NCI-H1105 (cell line): ENCODE measurements around the gene GLIS1.

ENCODE experiments used
- DNase-seq: peaks from one replicate; lab custom pipeline; 2025; lab: John Stamatoyannopoulos, UW

The GLIS1 gene

DNA sequence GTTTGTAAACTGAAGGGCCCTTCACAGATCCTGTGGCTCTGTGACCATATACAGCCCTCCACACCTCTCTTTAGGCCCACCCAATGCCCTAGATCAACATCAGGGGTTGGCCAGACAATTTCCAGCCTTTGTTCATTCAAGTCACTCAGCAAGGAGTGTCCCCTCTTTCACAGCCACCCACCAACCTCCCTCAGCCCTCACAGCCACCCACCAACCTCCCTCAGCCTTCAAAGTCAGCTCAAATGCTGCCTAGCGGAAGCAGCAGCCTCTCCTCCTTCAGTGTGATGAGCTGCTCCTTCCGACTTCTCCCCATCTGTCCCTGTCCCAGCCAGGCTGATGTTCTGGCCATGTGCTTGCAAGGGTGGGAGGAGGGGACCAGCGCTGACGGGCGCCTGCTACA lies 208.4 kb downstream of the GLIS1 start:
- no peak for DNase-seq

DNA sequence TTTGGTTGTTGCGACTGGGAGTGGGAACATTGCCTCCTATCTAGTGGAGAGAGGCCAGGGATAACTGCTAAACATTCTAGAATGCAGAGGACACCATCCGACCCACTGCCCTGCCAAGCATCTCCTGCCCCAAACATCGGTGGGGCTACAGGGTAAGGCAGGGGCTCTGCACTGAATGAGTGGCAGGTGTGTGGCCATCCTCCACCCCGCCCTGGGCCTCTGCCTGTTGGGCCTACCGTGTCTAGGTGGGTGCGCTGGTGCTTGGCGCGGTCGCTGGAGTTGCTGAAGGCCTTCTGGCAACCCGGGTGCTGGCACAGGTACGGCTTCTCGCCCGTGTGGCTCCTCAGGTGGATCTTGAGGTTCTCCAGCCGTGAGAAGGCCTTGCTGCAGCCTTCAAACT lies 209.4 kb downstream of the GLIS1 start:
- no peak for DNase-seq

DNA sequence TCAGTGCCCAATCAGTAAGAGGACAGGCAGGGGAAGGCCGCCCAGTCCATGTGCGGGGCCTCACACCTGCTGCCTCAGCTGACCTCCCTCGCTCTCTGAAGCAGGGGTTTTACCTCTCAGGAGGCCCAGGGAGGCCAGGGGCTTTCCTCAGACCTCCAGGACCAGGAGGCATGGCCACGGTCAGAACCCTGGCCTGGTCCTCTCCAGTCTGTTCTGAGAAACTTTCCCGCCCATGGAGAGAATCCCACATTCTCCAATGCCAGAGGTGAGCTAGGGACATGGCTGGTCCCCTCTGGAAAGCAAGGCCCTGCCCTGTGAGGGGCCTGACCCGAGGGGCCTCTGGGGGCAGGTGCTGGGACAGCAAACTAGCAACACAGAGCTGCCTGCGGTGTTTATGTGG lies 211.6 kb downstream of the GLIS1 start:
- no peak for DNase-seq

DNA sequence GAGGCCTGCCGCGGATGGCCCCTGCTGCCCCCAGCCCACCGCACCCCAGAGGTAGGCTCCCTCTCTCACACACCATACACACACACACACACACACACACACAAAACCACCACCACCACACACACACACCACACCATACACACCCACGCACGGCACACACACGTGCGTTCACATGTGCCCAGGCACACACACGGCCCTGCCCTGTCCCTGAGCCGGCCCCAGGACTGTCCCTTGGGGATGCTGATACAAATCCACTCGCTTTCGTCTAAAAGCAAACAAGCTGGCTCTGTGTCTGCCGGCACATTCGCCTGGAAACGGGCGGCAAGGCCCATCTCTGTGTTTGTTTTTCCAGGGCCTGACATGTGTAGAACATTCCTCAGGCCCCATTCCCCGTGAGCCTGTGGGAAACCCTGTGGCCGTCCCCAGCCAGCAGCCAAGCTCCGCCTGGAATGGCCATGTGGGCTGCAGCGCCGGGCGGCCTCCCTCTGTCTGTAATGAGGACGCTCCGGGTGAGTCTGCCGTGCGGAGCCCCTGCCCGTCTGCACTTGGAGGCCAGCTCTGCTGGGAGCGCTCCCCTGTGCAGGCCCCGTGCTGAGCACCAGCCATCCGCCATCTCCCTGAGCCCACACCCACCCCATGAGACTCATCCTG lies 212.4 kb downstream of the GLIS1 start:
- no peak for DNase-seq

DNA sequence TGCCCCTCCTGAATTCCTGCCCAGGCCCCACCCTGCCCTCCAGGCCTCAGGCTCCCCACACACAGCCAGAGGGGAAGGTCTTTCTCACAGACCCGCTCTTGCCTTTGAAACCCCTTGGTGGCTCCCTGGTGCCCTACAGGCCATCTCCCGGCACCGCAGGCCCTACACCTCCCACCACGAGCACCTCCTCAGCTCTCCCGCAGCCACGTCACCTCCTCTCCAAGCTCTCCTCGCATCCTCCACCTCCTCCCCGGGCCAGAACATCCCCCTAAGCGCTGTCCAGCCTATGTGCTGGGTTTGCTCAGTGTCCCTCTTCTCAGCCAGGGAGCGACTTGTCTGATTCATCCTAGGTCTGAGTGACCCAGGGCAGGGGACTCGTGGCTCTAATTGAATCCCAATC lies 213.4 kb downstream of the GLIS1 start:
- DNase-seq = no peak

DNA sequence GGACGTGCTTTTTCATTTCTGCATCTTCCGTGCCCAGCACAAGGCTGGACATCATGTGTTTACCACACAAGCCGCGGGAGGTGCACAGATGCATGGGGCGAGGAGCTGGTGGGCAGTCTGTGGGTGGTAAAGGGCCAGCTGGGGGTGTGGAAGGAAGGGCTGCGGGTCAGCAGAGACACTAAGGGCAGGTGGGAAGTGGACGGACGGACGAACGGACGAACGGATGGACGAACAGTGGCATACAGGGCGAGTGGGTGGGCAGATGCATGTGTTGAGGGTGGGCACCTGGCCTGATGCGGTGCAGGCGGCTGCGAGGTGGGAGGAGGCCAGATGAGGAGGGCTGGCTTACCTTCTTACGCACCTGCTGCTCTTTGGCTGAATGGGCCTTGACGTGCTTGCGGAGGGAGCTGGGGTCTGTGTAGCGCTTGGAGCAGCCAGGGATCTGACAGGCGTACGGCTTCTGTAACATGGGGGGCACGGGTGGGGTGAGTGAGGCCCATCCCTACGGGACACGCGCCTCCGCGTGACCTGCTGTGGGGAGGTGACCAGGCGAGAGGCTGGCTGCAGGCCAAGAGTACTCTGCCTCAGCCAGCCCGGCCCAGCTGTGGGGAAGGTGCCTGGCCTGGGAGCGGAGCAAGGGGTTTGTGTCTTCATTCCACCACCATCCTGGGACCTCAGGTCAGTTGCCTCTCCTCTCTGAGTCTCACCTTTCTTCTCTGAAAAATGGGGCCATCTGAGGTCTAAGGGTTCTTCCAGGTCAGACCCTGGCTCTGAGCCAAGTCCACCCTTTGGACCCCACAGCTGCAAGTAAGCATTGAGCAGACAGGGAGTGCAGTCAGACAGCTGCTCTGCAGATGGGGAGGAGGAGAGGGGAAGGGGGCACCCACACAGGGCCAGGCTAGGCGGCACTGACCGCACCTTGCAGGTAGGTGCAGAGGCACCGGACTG lies 214.3 kb downstream of the GLIS1 start:
- peak; percentile 31 for DNase-seq

DNA sequence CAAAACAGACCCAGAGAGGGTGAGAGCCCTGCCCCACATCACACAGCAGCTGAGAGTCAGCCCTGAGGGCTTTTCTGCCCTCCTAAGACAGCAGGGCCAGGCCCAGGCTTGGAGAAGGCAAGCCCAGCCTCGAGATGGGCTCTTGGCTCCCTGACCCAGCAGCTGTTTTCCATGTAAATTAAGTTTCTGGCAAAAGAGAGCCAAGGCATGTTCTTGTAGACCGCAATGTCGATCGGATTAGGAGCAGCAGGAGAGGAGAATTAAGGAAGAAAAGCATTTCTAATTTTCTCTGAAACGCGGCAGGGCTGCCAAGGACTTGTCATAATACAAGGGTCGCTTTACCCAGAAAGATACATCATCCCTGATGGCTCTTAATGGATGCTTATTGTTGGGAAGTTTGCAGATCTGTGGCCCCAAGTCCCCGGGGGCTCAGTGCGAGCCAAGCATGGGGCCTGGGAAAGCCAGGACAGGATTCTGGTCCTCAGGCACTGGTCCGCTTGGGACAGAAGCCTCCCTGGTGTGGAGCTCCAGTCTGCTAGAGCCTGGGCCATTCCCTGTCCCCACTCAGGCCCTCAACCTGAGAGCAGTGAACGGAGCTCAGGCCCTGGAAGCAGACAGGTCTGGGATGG lies 216.9 kb downstream of the GLIS1 start:
- DNase-seq = no peak

DNA sequence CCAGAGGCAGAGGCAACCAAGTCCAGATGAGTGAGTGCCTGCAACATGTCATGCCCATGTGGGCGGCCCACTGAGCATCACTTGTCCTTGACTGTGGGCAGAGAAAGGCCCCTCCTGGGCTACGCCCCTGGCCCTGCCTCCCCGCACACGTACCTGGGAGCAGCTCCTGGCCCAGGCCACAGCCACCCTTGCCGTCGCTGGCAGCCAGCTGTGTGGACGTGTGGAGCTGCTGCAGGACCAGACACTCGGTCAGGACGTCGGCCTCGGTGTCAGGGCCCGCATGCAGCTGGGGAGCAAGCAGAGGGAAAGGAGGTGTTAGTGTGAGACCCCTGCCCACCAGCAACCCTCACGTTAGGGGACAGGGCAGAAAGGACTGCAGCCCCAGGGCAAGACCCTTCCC lies 218.5 kb downstream of the GLIS1 start:
- DNase-seq = no peak

DNA sequence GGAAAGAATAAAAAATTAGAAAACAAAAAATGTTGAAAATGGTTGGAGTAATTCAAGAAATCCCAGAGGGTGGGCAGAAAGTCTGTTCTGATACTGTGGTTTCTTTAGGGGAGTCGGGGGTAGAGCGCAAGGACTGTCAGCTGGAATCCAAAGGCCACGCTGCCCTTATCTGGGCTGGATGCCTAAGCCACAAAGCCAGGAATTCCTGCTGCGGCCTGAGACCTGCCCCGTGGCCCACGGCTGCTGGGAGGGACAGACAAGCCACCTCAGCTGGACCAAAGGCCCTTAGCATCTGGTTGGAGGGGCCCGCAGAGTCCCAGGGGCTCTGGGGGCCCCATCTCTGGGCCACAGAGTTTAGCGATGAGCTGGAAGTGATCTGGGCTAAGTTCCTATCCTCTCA lies 219.5 kb downstream of the GLIS1 start:
- DNase-seq = no peak

DNA sequence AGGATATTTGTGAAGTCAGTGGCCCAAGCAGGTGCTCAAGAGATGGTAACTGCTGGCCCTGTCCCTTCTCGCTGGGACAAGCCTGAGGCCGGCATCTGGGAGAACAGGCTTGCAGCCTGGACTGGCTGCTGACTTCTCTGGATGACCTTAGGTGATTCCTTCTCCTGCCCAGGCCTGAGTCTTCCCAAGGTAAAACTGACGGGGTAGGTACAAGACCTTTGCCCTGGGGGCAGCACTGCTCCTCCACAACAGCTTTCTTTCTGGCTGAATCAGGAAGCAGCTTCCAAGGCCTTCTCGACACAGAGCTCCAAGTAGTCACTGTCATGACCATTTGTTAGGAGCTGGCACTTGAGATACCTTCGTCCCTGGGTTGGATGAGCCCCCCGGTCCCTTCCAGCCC lies 220.2 kb downstream of the GLIS1 start:
- no peak for DNase-seq

DNA sequence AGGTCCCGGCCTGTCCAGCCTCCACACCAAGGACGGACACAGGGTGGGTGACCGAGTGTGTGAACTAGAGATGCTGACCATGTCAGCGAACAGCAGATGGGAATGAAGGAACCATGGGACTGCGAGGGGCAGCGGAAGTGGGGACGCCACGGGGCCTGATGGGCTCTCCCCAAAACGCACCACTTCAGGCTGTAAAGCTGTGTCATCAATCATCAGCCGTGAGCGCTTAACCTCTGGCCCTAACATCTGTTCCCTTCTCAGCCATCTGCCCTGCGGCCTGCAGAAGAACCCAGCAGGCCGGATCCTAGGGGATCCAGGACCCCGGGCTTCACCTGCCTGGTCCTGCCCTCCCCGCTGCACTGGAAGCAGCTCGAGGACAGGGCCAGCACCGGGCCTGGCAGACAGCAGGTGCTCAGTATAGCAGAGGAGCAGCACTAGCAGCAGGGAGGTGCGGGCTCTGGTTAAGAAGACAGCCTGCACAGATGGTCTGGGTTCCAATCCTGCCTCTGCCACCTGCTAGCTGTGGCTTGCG lies 221.1 kb downstream of the GLIS1 start:
- no peak for DNase-seq

DNA sequence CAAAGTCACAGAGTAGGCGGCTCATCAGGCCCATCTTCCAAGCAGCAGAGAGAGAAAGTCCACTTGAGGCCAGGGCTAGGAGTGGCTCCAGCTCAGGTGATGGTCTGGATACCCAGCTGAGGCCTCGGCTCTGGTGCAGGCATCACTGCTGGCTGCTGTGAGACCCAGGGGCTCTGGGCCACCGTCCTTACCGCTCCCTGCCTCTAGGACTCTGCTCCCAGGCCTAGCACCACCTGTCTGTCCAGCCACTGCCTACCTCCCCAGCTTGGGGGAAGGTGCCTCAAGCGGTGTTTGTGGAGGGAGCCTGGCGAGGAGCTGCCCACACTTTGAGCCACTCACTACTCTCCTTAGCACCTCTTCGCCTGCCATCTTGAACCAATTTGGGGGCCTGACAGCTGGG lies 221.9 kb downstream of the GLIS1 start:
- no peak for DNase-seq

DNA sequence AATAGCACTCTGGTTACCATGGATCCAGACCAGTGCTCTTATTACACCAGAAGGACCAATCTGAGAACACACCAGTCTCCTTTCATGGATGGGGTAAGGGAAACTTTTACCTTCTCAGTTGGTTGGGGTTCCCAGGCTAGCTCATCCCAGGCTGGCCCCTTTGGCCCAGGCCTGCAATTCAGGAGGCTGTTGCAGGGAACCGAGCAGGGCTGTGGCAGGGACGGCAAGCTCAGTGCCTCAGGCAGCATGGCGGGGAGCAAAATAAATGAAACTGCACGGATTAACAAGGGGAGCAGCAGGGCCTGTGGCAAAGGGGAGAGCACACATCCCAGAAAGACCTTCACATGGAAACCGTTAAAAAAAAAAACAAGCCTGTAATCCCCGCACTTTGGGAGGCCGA lies 222.8 kb downstream of the GLIS1 start:
- no peak for DNase-seq

DNA sequence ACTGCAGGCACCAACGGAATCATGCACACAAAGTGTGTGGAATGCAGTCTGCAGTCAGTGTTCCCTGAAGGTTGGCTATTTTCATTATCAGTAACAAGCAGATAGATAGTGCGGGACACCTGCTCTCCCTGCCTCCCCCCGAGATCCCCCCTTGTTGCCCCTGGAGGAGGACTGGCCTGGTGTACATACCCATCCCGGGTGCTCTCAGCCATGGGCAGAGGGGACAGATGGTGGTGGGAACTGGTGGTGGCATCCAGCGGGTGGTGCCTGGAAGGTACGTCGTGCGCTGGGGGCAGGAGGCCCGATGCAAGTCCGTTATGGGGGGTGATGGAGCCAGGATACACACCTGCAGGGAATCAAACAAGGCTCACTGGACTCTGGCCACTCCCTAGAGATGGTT lies 224.5 kb downstream of the GLIS1 start:
- no peak for DNase-seq

DNA sequence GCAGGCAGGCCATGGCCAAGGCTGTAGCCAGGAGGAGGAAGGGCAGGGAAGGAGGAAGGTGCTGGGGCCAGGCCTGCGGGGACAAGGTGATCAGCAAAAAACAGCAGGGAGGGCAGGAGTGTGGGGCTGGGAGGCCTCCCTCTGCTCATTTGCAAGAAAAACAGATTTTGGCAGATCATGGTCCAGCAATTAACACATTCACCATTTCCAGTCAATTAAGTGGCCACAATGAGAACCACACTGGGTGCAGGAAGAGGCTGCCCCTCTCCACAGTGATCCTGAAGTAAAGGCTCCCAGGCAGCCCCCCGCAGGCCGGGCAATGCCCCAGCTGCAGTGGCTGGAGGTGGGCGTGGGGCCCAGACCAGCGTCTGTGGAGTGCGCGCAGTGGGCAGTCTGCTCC lies 225.1 kb downstream of the GLIS1 start:
- DNase-seq = no peak

DNA sequence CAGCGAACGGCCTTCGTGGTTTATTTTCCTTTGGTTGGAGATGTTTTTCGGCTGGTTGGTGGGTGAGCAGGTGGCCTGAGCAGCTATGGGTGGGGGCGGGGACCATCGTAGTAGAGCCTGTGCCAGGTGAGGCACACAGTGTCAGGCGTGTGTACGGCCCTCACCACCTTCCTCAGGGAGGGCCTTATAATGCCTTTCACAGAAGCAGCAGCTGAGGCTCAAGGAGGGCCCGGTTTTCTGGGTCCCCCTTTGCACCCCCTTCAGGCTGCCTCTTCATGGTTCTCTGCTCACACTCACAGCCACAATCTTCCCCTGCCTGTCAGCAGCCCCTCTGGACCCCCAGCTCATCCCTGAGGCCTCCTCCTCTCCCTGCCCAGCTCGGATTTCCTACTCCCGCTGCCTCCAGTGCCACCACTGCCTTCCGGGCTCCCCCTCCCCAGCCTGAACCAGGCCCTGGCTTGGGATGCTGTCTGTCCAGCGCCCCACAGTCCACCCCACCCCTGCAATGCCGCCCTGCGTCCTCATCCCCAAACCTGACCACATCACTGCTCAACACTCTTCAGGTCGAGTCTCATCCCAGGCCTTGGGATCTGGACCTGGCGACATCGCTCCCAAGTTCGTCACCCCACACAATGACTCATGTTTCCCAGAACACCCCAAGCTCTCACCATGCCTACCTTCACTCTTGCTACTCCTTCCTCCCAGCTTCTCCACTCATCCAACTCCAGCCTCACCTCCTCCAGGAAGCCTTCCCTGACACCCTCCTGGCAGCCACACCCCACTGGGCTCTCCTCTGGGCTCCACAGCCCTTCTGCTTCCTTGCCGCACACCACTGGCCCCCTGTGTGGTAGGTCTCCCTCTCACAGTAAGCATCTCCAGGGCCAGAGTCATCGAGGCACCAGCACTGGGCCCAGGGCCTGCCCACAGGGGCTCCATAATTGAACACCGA lies 225.9 kb downstream of the GLIS1 start:
- DNase-seq = peak; percentile 53

DNA sequence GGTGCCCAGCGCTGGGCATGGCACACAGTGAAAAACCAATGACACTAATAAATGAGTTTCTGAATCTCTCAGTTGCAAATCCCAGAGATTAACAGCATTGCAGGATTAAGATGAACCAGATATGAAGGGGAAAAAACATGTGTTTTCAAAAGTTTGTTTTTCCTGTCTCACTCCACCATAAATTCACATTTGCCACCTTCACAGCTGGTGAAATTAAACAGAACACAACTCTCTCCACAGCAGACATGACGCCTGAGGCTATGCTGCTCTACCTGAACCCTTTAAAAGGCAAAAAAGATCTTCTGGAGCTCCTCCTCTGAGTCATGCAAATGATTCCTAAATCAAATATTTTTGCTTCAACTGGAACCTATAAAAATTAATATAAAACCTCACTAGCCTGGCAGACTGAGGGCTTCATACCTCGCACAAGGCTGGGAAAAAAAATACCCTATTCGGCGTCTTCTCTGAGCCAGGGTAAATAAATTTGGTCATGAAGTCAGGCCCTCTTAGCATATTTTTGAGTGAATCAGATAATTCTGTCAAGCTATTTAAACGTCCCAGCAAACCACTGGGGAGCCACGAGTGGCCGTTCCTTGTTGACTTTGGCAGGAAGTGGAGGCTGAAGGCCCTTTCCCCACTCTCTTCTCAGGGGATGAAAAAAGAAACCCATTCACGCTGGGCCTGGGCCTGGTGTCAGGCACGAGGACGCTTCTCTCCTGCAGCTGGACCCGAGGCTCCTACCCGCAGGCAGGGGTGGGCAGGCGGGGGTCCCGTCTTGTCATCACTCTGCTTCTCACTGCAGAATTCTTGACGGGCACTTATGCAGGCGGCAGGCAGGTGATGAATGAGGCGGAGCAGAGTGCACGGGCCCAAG lies 226.8 kb downstream of the GLIS1 start:
- DNase-seq = no peak

DNA sequence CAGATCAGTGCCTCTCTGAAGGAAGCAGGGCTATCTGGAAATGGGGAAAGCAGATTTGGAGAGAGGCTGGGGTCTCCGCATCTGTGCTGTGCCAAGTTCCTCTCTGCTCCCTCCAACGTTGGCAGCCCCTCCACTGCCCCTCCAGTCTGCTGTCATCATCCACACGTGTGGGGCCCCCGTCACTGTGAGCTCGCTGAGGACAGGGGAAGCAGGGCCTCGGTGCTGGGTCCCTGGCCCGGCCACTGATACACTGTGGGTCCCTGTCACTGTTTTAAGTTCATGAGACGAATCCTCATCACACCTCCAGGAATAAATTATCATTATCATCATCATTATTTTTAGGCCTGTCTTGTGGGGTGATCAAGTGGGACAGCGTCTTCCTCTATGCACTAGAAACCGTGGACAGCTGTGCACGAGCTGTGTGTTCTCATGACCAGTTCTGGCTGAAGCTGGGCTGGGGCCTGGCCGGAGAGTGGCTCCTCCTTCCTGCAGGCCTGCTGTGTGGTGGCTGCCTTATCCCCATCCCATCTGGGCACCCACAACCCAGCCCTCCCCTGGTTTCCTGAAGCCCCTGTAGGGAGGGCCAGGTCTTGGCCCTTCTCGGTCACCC lies 227.5 kb downstream of the GLIS1 start:
- no peak for DNase-seq

DNA sequence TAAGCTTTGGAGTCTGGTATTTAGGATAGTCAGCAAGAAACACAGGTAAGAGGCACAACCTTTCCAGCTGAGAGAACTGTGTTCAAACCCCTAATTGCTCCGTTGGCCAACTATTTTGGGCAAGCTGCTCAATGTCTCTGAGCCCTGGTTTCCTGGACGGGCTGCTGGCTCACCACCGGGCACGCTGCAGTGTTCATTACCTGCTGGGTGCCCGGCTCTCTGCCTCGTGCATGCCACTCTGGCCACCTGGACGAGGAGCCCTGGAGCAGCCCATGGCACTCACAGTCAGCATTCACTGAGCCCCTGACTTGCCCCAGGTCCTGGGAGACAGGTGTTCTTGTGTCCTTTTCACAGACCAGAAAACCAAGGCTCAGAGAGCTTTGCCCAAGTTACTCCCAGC lies 228.7 kb downstream of the GLIS1 start:
- DNase-seq = no peak

DNA sequence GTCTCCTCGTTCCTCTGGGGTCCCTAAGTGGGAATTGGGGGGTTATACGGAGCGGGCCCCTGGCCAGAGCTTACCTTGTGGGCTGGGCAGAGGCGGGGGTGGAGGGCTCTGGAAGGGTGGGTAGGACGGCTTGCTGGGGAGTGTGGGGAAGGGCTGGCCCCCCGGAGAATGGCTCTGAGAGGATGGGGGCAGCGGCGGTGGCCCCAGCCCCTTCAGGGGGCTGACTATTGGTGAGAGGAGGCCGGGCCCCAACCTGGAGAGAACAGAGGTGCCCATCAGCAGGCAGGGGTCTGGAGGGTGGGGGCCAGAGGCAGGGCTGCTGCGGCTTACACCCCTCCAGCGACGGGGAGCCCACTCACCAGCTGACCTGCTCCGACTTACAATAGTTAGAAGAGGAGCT lies 229.2 kb downstream of the GLIS1 start:
- no peak for DNase-seq
